Hepatocyte (in vitro differentiated cells): ENCODE measurements around the gene VAV1.

Experiments
- CTCF ChIP-seq: fragments of 200-600 bp; sonication (generic); IDR thresholded peaks from 2 replicates; pipeline ENCODE4 v1.5.1; 2016; ENCODE audit warnings: antibody characterized with exemption, mild to moderate bottlenecking; ENCODE audit not compliant: poor library complexity
- EZH2 ChIP-seq: fragments of 200-600 bp; sonication (generic); IDR thresholded peaks from 2 replicates; pipeline ENCODE4 v1.6.1; 2016; ENCODE audit warnings: antibody characterized with exemption, mild to moderate bottlenecking, borderline replicate concordance

GRCh38 chr19:6731822-6732221 lies 40.7 kb upstream of the VAV1 start:
- TF ChIP-seq CTCF = no peak
- no peak for TF ChIP-seq EZH2
